Measurements from ENCODE around the gene HEPHL1. TPM values are rescaled to one million over a fixed set of nuclear protein-coding genes. Genes with fewer than 3 reads are reported as not detected.
"Not testable (repeated sequence)": the region's sequence is repeated elsewhere in the genome, so short reads cannot be mapped to it uniquely, and the experiment has no call there.

Gene HEPHL1, protein sequence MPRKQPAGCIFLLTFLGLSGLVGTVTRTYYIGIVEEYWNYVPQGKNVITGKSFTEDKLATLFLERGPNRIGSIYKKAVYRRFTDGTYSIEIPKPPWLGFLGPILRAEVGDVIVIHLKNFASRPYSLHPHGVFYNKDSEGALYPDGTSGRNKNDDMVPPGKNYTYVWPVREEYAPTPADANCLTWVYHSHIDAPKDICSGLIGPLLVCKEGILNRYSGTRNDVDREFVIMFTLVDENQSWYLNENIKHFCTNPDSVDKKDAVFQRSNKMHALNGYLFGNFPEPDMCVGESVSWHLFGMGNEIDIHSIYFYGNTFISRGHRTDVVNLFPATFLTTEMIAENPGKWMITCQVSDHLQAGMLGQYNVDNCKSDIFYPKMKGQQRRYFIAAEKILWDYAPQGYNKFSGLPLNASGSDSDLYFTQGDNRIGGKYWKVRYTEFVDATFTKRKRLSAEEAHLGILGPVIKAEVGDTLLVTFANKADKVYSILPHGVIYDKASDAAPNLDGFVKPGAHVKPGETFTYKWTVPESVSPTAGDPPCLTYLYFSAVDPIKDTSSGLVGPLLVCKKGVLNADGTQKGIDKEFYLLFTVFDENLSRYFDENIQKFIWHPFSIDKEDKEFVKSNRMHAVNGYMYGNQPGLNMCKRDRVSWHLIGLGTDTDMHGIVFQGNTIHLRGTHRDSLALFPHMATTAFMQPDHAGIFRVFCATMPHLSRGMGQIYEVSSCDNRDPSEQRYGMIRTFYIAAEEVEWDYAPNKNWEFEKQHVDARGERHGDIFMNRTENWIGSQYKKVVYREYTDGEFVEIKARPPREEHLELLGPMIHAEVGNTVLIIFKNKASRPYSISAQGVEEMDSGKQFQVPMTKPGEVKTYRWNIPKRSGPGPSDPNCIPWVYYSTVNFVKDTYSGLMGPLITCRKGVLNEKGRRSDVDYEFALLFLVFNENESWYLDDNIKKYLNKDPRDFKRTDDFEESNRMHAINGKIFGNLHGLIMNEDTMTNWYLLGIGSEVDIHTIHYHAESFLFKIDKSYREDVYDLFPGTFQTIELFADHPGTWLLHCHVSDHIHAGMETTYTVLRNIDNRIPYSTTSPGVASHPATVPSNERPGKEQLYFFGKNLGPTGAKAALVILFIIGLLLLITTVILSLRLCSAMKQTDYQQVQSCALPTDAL
- 10 to 100 TPM in 1 of 4 donors, 1 to 10 TPM in 2, under 1 TPM in 1; 0.32 to 15.2 (median 2.2) TPM for total RNA-seq

DNA sequence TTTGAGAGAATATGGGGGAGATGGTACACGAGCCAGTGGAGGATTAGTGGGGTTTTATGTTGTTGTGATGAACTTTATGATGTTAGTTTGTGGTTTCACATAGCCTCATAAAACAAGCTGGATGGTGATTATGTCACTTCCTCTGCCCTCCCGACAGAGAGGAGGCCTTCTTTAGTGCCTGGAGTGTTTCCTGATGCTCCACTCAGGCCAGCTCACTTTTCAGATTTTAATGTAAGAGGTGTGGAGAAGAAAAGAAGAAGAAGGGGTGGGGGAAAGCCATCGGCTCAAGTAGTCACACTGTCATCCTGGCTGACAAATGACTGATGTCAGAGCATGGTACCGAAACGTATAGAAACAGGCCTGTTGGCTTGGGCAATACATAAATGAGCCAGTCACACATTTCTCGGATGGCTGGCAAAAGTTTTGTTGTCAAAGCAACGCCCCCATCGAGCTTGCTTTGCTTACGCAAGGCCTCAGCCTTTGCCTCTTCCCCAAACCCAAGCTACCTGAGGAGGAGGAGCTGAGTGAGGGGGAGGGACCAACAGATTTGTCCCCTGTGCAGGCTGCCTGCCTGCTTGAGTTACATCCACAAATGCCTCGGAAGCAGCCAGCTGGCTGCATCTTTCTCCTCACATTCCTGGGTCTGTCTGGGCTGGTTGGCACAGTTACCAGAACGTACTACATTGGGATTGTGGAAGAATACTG is at the start of gene HEPHL1:
HEPHL1 (plus strand) TSS at position 578 of the 705 bp plus-strand sequence; CDS start at position 593, 15 bp downstream.
- TF ChIP-seq POLR2AphosphoS5 (IDR thresholded peaks at IDR 0.05), result no peak
- H3K4me3 ChIP-seq, result no peak within 1 kb of the TSS
- H3K36me3 ChIP-seq, result no peaks in the 10 kb centered on the region
- 43% methylated on average over 11 of the region's 11 CpGs for WGBS
- H3K27me3 ChIP-seq, result no peaks in the 10 kb centered on the region
- H3K4me1 ChIP-seq, result no peaks in the 10 kb centered on the region
- H3K9me3 ChIP-seq, result no peaks in the 10 kb centered on the region
- no peak within 1 kb of the TSS for H3K27ac ChIP-seq
- no peak for DNase-seq (ENCODE audit: low spot score in 2 of 2)

DNA sequence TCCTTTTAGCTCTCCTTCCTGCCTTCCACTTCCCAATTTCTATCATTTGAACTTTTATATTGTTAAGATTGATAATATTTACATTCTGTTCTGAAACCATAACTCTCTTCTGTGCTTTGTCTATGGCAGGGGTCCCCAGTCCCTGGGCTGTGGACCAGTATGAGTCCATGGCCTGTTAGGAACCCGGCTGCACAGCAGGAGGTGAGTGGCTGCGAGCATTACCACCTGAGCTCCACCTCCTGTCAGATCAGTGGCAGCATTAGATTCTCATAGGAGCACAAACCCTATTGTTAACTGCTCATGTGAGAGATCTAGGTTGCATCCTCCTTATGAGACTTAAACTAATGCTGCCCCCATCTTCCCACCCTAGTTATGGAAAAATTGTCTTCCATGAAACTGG is 48.4 kb upstream of the HEPHL1 start:
- no peak for TF ChIP-seq POLR2A (IDR thresholded peaks at IDR 0.05)
- TF ChIP-seq EP300 (IDR thresholded peaks at IDR 0.05), result no peak
- TF ChIP-seq POLR2AphosphoS5 (IDR thresholded peaks at IDR 0.05), result no peak
- TF ChIP-seq, protein P1, sequence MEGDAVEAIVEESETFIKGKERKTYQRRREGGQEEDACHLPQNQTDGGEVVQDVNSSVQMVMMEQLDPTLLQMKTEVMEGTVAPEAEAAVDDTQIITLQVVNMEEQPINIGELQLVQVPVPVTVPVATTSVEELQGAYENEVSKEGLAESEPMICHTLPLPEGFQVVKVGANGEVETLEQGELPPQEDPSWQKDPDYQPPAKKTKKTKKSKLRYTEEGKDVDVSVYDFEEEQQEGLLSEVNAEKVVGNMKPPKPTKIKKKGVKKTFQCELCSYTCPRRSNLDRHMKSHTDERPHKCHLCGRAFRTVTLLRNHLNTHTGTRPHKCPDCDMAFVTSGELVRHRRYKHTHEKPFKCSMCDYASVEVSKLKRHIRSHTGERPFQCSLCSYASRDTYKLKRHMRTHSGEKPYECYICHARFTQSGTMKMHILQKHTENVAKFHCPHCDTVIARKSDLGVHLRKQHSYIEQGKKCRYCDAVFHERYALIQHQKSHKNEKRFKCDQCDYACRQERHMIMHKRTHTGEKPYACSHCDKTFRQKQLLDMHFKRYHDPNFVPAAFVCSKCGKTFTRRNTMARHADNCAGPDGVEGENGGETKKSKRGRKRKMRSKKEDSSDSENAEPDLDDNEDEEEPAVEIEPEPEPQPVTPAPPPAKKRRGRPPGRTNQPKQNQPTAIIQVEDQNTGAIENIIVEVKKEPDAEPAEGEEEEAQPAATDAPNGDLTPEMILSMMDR (IDR thresholded peaks at IDR 0.05), result no peak
- 46% methylated on average over 2 of the region's 2 CpGs for WGBS

DNA sequence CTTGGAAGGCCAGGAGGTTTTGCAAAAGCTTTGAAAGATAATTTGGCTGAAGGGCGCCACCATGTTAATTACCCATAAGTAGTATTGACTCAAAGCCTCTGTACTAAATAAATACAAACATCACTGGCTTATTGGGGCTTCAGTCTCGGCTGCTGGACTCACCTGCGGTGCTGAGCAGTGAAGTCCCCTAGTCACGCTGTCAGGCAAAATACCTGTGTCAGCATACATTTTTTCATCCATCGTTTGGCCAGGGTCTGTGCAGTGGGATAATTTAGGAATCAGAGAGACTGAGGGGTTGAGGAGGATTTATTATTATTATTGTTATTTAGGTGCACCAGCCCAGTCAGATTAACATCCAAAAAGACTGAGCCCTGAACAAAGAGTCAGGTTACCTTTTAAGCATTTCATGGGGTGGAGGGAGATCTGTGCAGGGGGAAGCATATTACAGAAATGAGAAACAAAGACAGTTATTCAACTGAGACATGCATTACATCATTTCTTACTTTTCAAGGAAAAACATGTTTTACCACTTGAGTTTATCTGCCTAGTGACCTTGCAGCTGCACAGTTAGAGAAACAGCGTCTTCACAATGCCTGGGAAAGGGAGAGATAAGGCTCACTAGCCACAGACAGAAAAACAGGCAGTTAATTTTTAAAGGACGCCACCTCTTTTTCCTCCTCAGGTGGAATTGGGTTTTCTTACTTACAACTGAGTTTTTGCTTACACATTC is 47.7 kb upstream of the HEPHL1 start:
- not testable (repeated sequence) for H3K4me3 ChIP-seq; H3K4me1 ChIP-seq; H3K27ac ChIP-seq; H3K36me3 ChIP-seq; H3K27me3 ChIP-seq; DNase-seq (ENCODE audit: low spot score in 2 of 2)
- 65% methylated on average over 7 of the region's 7 CpGs for WGBS
- H3K9me3 ChIP-seq, result peaks cover 21% of the 10 kb centered on the region

More for the DNA sequence above, 48.4 kb upstream of the HEPHL1 start:
- Histone ChIP-seq H3K27me3 (no peaks in the 10 kb centered on the region), H3K36me3 (no peaks in the 10 kb centered on the region), H3K4me3 (no peak overlapping the region), H3K27ac (no peak overlapping the region), H3K9me3 (peaks cover 18% of the 10 kb centered on the region), H3K4me1 (no peaks in the 10 kb centered on the region)
- no peak for DNase-seq (ENCODE audit: low spot score in 2 of 2)

DNA sequence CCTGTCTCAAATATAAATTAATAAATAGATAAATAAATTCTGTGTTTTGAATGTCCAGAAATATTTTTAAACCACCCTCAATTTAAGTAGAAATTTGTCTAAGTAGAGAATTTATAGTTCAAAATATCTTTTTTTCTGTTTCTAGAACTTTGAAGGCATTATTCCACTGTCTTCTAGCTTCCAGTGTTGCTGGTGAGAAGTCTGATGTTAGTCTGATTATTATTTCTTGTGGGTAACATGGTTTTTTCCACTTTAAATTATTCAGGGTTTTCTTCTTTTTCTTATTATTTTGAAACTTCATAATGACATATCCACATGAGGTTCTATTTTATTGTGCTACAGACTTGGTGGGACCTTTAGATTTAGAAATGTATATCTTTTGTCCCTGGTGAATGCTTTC is 46.4 kb upstream of the HEPHL1 start:
- peaks cover 23% of the 10 kb centered on the region for H3K9me3 ChIP-seq
- no peak for DNase-seq (ENCODE audit: low spot score in 2 of 2)
- H3K36me3 ChIP-seq, result no peaks in the 10 kb centered on the region
- no peak overlapping the region for H3K27ac ChIP-seq
- H3K4me3 ChIP-seq, result no peak overlapping the region
- H3K4me1 ChIP-seq, result no peaks in the 10 kb centered on the region
- TF ChIP-seq EP300 (IDR thresholded peaks at IDR 0.05) (no peak), POLR2A (IDR thresholded peaks at IDR 0.05) (no peak), POLR2AphosphoS5 (IDR thresholded peaks at IDR 0.05) (no peak)
- TF ChIP-seq, protein P1 (IDR thresholded peaks at IDR 0.05), result no peak
- H3K27me3 ChIP-seq, result no peaks in the 10 kb centered on the region

DNA sequence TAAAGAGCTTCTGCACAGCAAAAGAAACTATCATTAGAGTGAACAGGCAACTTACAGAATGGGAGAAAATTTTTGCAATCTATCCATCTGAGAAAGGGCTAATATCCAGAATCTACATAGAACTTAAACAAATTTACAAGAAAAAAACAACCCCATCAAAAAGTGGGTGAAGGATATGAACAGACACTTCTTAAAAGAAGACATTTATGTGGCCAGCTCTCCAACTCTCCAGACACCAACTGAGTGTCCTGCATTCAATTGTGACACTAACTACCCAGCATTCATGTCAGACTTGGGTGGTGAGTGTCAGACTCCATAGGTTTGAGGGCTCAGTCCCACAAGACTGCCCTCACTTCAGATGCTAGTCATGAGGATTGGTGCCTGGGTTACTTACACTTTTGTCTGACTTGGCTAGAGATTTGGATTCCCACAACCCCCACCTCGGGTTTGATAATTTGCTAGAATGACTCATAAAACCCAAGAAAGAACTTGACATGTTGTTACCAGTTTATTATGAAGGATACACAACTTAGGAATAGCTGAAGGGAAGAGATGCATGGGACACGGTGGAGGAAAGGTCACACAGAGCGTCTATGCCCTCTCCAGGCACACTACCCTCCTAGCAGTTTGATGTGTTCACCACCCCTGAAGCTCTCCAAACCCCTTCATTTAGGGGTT is 44.4 kb upstream of the HEPHL1 start:
- not testable (repeated sequence) for H3K27ac ChIP-seq; H3K4me1 ChIP-seq; H3K27me3 ChIP-seq; H3K36me3 ChIP-seq; H3K4me3 ChIP-seq; DNase-seq (ENCODE audit: low spot score in 2 of 2)
- peaks cover 23% of the 10 kb centered on the region for H3K9me3 ChIP-seq
- 74% methylated on average over 3 of the region's 3 CpGs for WGBS

All from suprapubic skin (tissue), 4 donors.